ENCODE data around the gene EYA3.

The EYA3 gene

GRCh38 chr1:28070725-28071593, 17.5 kb downstream of the EYA3 start:
- no peak for DNase-seq

- DNase-seq: no peak
These were observed 20.8 kb downstream of the EYA3 start for GRCh38 chr1:28067523-28068090.

GRCh38 chr1:28066393-28067154, 21.8 kb downstream of the EYA3 start:
- DNase-seq: no peak

GRCh38 chr1:28064064-28064463, 24.3 kb downstream of the EYA3 start:
- DNase-seq: no peak

- no peak for DNase-seq
These were observed 25.6 kb downstream of the EYA3 start for GRCh38 chr1:28062806-28063205.

GRCh38 chr1:28058971-28059878, 29.2 kb downstream of the EYA3 start:
- DNase-seq: no peak

- no peak for DNase-seq
These were observed 30.2 kb downstream of the EYA3 start for GRCh38 chr1:28058168-28058567.

GRCh38 chr1:28056129-28056925, 32.1 kb downstream of the EYA3 start:
- DNase-seq: no peak

- no peak for DNase-seq
These were observed 37.6 kb downstream of the EYA3 start for GRCh38 chr1:28050776-28051175.

- DNase-seq: no peak
These were observed 41.7 kb downstream of the EYA3 start for GRCh38 chr1:28046716-28047115.

GRCh38 chr1:28045777-28046176, 42.6 kb downstream of the EYA3 start:
- DNase-seq: no peak

GRCh38 chr1:28044399-28044798, 44.0 kb downstream of the EYA3 start:
- no peak for DNase-seq

GRCh38 chr1:28039341-28039740, 49.1 kb downstream of the EYA3 start:
- no peak for DNase-seq

GRCh38 chr1:28037946-28038345, 50.5 kb downstream of the EYA3 start:
- DNase-seq: no peak

GRCh38 chr1:28037206-28037605, 51.2 kb downstream of the EYA3 start:
- DNase-seq: no peak

- no peak for DNase-seq
These were observed 52.0 kb downstream of the EYA3 start for GRCh38 chr1:28036431-28036830.

- no peak for DNase-seq
These were observed 53.0 kb downstream of the EYA3 start for GRCh38 chr1:28035420-28035819.

- DNase-seq: no peak
These were observed 56.1 kb downstream of the EYA3 start for GRCh38 chr1:28032281-28032680.

GRCh38 chr1:28031173-28031572, 57.2 kb downstream of the EYA3 start:
- no peak for DNase-seq

GRCh38 chr1:28028873-28029654, 59.3 kb downstream of the EYA3 start:
- no peak for DNase-seq

GRCh38 chr1:28027660-28028059, 60.8 kb downstream of the EYA3 start:
- DNase-seq: no peak

Data from NCI-H446 (cell line).